Measurements from ENCODE around the gene ITIH1.

The ITIH1 gene

DNA sequence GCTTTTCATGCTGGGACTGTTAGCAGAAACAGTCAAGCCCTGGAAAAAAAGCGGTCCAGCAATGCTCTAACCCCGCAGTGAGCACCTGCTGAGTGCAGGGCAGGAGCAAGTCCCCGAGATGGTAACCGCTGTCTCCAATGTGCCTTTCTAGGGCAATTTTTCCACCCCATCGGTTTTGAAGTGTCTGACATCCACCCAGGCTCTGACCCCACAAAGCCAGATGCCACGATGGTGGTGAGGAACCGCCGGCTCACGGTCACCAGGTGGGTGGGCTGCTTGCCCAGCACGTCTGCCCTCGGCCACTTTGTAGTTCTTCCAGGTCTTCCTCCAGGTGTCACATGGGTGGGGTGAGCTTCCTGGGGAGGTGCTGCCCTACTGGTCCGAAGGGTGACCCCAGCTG lies 14.0 kb downstream of the ITIH1 start:
- Histone ChIP-seq H3K36me3 (replicated peaks; ENCODE audit: low read depth, low read length) (no peaks in the 10 kb centered on the region), H3K9me3 (ENCODE audit: insufficient read depth, low read length) (no peaks in the 10 kb centered on the region), H3K27me3 (ENCODE audit: low read depth, low read length) (no peaks in the 10 kb centered on the region), H3K79me2 (ENCODE audit: low read length) (no peaks in the 10 kb centered on the region), H2AFZ (ENCODE audit: low read depth, low read length) (no peak overlapping the region), H3K4me3 (ENCODE audit: low read length) (no peak overlapping the region), H3K4me1 (ENCODE audit: low read length) (0 out of 2 replicates have a peak, but pooled peaks cover 4% of the 10 kb centered on the region), H4K20me1 (ENCODE audit: insufficient read depth, low read length) (no peaks in the 10 kb centered on the region), H3K9ac (ENCODE audit: low read length) (no peak overlapping the region), H3K4me2 (ENCODE audit: low read length) (no peak overlapping the region), H3K27ac (ENCODE audit: low read length) (no peak overlapping the region)
- TF ChIP-seq EZH2phosphoT487 (IDR thresholded peaks at IDR 0.05; ENCODE audit: low read depth) (no peak), CTCF (IDR thresholded peaks at IDR 0.05; ENCODE audit: low read depth, low read length) (no peak)

DNA sequence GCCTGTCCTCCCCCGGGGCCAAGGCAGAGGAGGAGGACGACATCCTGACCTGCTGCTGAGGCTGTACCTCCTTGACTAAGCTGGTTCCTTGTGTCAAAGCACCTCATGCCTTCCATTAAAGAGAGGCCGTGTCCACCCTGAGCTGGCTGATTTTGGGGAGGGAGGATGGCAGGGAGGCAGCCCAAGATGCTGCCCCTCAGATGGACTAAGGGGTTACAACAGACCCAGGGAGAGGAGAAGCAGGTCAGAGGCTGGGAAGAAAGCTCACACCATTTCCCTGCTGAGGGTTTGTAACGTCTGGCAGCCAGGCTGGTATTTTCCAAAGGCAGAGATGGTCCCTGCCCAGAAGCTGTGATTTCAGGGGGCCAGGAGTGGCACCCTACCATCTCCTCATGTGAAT lies 14.5 kb downstream of the ITIH1 start:
- Histone ChIP-seq H3K27me3 (ENCODE audit: low read depth, low read length) (no peaks in the 10 kb centered on the region), H3K9ac (ENCODE audit: low read length) (no peak overlapping the region), H3K27ac (ENCODE audit: low read length) (no peak overlapping the region), H3K4me2 (ENCODE audit: low read length) (no peak overlapping the region), H2AFZ (ENCODE audit: low read depth, low read length) (no peak overlapping the region), H3K4me1 (ENCODE audit: low read length) (0 out of 2 replicates have a peak, but pooled peaks cover 4% of the 10 kb centered on the region), H3K4me3 (ENCODE audit: low read length) (no peak overlapping the region), H3K9me3 (ENCODE audit: insufficient read depth, low read length) (no peaks in the 10 kb centered on the region), H3K36me3 (replicated peaks; ENCODE audit: low read depth, low read length) (no peaks in the 10 kb centered on the region), H4K20me1 (ENCODE audit: insufficient read depth, low read length) (no peaks in the 10 kb centered on the region), H3K79me2 (ENCODE audit: low read length) (no peaks in the 10 kb centered on the region)
- TF ChIP-seq EZH2phosphoT487 (IDR thresholded peaks at IDR 0.05; ENCODE audit: low read depth) = no peak
- no peak for TF ChIP-seq CTCF (IDR thresholded peaks at IDR 0.05; ENCODE audit: low read depth, low read length)

GRCh38 chr3:52792413-52792812 lies 15.0 kb downstream of the ITIH1 start:
- no peaks in the 10 kb centered on the region for H3K27me3 ChIP-seq (ENCODE audit: low read depth, low read length)
- H3K36me3 ChIP-seq (replicated peaks; ENCODE audit: low read depth, low read length) = no peaks in the 10 kb centered on the region
- no peaks in the 10 kb centered on the region for H3K9me3 ChIP-seq (ENCODE audit: insufficient read depth, low read length)
- no peak overlapping the region for H3K4me3 ChIP-seq (ENCODE audit: low read length)
- 0 out of 2 replicates have a peak, but pooled peaks cover 4% of the 10 kb centered on the region for H3K4me1 ChIP-seq (ENCODE audit: low read length)
- TF ChIP-seq CTCF (IDR thresholded peaks at IDR 0.05; ENCODE audit: low read depth, low read length) = peak; percentile 29; the same call in 1 of the 2 replicates
- TF ChIP-seq EZH2phosphoT487 (IDR thresholded peaks at IDR 0.05; ENCODE audit: low read depth) = no peak
- H3K27ac ChIP-seq (ENCODE audit: low read length) = no peak overlapping the region
- no peak overlapping the region for H2AFZ ChIP-seq (ENCODE audit: low read depth, low read length)
- H4K20me1 ChIP-seq (ENCODE audit: insufficient read depth, low read length) = no peaks in the 10 kb centered on the region
- H3K4me2 ChIP-seq (ENCODE audit: low read length) = no peak overlapping the region
- no peaks in the 10 kb centered on the region for H3K79me2 ChIP-seq (ENCODE audit: low read length)
- H3K9ac ChIP-seq (ENCODE audit: low read length) = no peak overlapping the region

DNA sequence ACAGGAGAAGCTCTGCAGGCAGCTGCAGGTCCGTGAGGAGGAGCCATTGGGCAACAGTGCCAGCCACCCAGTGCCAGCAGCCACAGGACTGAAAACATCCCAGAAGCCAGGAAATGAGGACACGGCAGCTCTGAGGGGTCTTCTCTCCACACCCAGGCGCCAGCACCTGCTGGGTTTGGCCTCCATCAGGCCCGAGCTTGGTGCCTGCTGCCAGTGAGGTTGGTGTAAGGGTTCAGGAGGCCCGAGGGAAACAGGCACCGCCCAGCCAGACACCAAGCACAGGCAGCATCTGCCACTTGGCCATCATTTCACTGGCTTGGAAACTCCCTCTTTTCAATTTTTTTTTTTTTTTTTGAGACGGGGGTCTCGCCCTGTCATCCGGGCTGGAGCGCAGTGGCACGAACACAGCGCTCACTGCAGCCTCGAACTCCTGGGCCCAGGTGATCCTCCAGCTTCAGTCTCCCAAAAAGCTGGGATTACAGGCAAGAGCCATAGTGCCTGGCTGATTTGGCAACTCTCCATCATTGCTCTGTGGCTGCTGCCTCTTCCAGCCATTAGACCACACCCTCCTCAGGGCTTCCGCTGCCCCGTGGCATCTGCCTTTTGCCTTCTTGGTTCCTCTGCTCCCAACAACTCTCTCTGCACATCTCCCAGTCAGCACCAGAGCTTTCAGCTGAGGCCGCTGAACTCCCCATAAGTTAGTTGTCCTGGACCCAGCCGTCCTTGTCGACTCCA lies 15.7 kb downstream of the ITIH1 start:
- Histone ChIP-seq H3K9me3 (ENCODE audit: insufficient read depth, low read length) (no peaks in the 10 kb centered on the region), H3K9ac (ENCODE audit: low read length) (no peak overlapping the region), H3K79me2 (ENCODE audit: low read length) (no peaks in the 10 kb centered on the region), H2AFZ (ENCODE audit: low read depth, low read length) (no peak overlapping the region; the same call in 1 of the 2 replicates), H3K4me3 (ENCODE audit: low read length) (no peak overlapping the region), H3K27ac (ENCODE audit: low read length) (no peak overlapping the region), H3K4me1 (ENCODE audit: low read length) (0 out of 2 replicates have a peak, but pooled peaks cover 4% of the 10 kb centered on the region), H3K36me3 (replicated peaks; ENCODE audit: low read depth, low read length) (no peaks in the 10 kb centered on the region), H4K20me1 (ENCODE audit: insufficient read depth, low read length) (no peaks in the 10 kb centered on the region), H3K4me2 (ENCODE audit: low read length) (no peak overlapping the region), H3K27me3 (ENCODE audit: low read depth, low read length) (no peaks in the 10 kb centered on the region)
- TF ChIP-seq EZH2phosphoT487 (IDR thresholded peaks at IDR 0.05; ENCODE audit: low read depth) (no peak), CTCF (IDR thresholded peaks at IDR 0.05; ENCODE audit: low read depth, low read length) (no peak)
